Left colon (tissue), 2 donors: Measurements from ENCODE around the gene ERRFI1. TPM values are rescaled to one million over a fixed set of nuclear protein-coding genes. Genes with fewer than 3 reads are reported as not detected.
A peak's percentile ranks its signal among the peaks of the same experiment; 100 is the strongest.

Experiments
- ATAC-seq: fragments of 200-7000 bp; cut with Tn5 transposase; one replicate; pipeline ENCODE4 v1.9.1; 2020; ENCODE audit warnings: mild to moderate bottlenecking, moderate library complexity
- DNase-seq, 2 donors: peaks; one replicate each; pipeline ENCODE4 v3.0.0-alpha.2; 2020
- intact Hi-C, 2 donors: fragments of 100-400 bp; cut with DNase I in 1 of 2; cut with micrococcal nuclease in 1 of 2; formaldehyde crosslinking; loops; one replicate each; pipeline versions ENCODE4 v1.11.2 to v1.14.0; 2022; cut with DNase I, micrococcal nuclease
- total RNA-seq, 2 donors: library from RNA; stranded (reverse); fragmentation: NEBNext Ultra II Directional; extraction: Animal tissue kit (Norgen Biotek cat#: 25700); gene quantifications; one replicate each; pipeline ENCODE4 v1.2.1, GENCODE V29; 2021
- donor health status: DM: no; HTN: no; CAD: no.
- donor health status: DM: yes; HTN: yes; CAD: no.

ERRFI1 gene
- total RNA-seq, 2 donors from 2014 or later, result 37.2 to 57.8 TPM

DNA sequence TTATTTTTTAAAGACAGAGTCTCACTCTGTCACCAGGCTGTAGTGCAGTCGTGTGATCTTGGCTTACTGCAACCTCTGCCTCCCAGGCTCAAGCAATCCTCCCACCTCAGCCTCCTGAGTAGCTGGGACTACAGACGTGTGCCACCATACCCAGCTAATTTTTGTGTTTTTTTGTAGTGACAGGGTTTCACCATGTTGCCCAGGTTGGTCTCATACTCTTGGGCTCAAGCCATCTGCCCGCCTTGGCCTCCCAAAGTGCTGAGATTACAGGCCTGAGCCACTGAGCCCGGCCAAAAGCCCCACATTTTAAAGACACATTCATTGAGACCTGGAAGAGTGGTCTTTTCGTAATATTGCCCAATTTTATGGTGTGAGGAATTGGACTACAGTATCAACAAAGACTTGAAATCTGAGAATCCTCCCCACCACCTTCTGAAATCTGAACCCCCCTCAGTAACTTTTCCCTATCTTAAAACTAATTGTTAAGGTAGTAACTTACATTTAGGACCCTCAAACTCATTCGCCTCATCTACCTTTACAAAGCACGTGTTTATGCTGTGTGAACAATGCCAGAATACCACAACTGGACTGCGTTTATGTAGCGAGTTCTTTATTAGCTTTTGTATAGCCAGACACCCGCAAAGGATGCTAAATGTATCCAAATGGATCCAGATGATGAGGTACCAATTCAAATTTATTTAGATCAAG, 2.7 kb downstream of the ERRFI1 start:
- no peak for DNase-seq
- ATAC-seq, result no peak
- intact Hi-C loops, result no loop called here

GRCh38 chr1:8022395-8023286, 3.5 kb downstream of the ERRFI1 start:
- intact Hi-C loops, result no loop called here
- DNase-seq (no peak), ATAC-seq (no peak)

DNA sequence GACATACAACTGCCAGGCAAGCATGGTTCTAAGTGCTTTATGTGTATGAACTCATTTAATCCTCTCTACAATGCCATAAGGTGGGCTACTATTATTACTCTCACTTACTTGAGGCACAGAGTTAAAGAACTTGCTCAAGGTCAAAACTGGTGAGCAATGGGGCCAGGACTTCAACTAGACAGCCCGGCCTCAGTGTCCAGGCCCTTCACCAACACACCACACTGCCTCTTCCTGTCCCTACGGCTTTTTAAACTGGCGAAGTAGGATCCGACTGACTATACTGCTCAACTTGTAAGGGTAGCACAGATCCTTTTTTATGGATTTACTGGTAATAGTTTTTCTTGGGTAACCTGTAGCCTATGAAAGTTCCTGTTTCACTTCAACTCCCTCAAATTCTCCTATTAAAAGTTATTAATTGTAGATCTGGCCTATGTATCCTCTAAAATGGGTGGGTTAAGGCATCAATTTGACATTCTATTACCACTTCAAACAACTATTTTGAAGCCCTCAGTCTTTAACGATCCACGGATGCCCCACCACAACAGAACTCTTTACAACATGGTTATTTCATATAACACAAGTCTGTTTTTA, 4.3 kb downstream of the ERRFI1 start:
- intact Hi-C loops, result no loop called here
- ATAC-seq (no peak), DNase-seq (no peak)

DNA sequence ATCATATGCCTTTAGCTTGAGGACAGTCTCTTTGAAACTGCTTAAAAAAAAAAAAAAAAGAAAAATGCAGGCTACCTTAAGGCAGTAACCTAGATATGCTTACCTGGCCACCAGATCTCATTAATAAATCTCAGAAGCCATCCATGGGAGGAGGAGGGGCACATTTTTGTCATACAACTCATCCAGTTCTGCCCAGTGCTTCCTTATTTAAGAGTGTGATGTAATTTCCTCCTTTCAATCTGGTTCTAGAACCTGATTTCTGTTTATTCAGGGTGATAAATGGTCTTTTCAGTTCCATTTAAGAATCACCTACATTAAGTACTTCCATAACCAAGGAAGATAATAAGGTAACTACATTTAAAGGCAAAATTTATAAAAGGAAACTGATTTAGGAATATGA, 6.1 kb downstream of the ERRFI1 start:
- DNase-seq, result no peak
- peak; percentile 60 for ATAC-seq
- intact Hi-C loops, result no loop called here

DNA sequence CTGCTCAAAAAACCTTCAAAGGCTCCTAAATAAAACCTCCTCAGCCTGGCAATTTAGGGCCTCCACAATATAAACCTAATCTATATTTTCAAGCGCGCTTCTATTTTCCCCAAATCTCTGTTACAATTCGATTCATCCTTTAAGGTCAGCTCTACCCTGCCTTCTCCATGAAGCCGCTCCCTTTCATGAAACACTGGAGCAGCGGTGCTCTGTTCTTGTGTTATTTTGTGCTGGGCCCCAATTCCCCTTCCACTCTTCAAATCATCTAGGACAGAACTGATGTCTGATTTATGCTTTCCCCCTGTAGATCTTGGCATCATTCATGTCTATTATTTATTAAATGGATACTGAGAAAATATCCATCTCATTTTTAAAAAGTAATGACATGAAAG, 6.9 kb downstream of the ERRFI1 start:
- ATAC-seq, result no peak
- no peak for DNase-seq
- intact Hi-C loops, result loop anchor here (10.0 kb wide), 1 partner anchor 326 kb away; no protein-coding TSS in a partner anchor

- DNase-seq, result no peak
- no peak for ATAC-seq
- intact Hi-C loops, result loop anchor here (10.0 kb wide), 1 partner anchor 326 kb away; no protein-coding TSS in a partner anchor
Observed at GRCh38 chr1:8018492-8019228, 7.4 kb downstream of the ERRFI1 start.

GRCh38 chr1:8017495-8018197, 8.5 kb downstream of the ERRFI1 start:
- ATAC-seq (peak; percentile 31), DNase-seq (no peak)
- intact Hi-C loops, result loop anchor here (10.0 kb wide), 1 partner anchor 327 kb away; no protein-coding TSS in a partner anchor

DNA sequence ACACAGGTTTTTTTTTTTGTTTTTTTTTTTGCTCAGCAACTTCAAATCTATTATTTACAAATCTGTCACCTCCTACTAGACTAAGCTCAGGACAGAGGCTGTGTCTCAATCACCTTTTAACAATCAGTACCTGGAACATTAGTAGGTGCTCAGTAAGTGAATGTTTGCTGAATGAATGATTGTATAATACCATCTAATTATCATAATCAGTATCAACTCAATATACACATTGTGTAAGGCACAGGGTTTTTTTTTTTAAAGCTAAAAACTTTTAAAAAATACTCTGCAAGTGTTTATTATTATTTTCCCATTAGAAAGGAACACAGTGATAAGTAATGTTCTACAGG, 9.2 kb downstream of the ERRFI1 start:
- ATAC-seq, result no peak
- intact Hi-C loops, result loop anchor here (10.0 kb wide), 1 partner anchor 328 kb away; no protein-coding TSS in a partner anchor
- DNase-seq, result no peak

- intact Hi-C loops, result loop anchor here (10.0 kb wide), 1 partner anchor 328 kb away; no protein-coding TSS in a partner anchor
- no peak for DNase-seq
- ATAC-seq, result no peak
Observed at GRCh38 chr1:8016210-8016894, 9.8 kb downstream of the ERRFI1 start.

DNA sequence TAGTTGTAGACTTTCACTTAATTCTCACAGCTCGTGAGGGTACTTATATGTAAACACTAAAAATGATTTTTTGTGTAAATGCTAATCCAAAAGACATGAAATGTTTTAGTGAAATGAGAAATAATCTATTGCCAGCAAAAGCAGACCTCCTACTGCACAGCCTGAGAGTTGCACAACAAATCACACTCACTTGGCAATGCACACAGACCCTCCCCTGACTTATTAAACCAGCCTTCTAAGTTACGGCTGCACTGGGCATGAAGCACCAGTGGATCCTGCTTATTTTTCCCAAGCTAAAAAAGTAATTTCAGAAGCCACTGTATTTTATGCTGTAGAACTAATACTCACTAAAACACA, 10.3 kb downstream of the ERRFI1 start:
- no peak for ATAC-seq
- no peak for DNase-seq
- intact Hi-C loops, result loop anchor here (10.0 kb wide), 1 partner anchor 329 kb away; no protein-coding TSS in a partner anchor

- DNase-seq (peak in 1 of 2 donors; percentile 41), ATAC-seq (peak; percentile 60)
- intact Hi-C loops, result loop anchor here (10.0 kb wide), 1 partner anchor 330 kb away; no protein-coding TSS in a partner anchor
Observed at GRCh38 chr1:8015036-8015808, 10.9 kb downstream of the ERRFI1 start.

GRCh38 chr1:8014381-8014988, 11.6 kb downstream of the ERRFI1 start:
- intact Hi-C loops, result loop anchor here (10.0 kb wide), 1 partner anchor 330 kb away; no protein-coding TSS in a partner anchor
- no peak for ATAC-seq
- no peak for DNase-seq

DNA sequence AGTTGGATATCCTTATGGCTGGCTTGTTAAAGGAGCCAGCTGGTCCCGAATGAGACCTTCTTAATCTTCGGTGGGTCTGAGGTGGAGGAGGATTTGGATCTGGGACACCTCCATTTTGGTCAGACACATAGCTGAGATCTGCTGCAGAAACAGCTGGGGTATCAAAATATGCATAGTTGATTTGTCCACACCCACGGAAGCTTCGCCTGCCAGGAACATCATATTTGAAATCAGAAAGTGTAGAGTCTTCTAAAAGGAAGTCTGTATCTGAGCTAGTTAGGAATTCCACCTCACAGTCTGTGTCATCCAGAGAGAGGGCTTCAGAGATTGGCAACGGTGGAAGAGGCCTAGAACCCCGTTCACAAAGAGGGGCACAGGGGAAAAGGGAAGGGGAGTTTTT, 12.3 kb downstream of the ERRFI1 start:
- intact Hi-C loops, result loop anchor here (10.0 kb wide), 1 partner anchor 331 kb away; no protein-coding TSS in a partner anchor
- no peak for DNase-seq
- no peak for ATAC-seq

DNA sequence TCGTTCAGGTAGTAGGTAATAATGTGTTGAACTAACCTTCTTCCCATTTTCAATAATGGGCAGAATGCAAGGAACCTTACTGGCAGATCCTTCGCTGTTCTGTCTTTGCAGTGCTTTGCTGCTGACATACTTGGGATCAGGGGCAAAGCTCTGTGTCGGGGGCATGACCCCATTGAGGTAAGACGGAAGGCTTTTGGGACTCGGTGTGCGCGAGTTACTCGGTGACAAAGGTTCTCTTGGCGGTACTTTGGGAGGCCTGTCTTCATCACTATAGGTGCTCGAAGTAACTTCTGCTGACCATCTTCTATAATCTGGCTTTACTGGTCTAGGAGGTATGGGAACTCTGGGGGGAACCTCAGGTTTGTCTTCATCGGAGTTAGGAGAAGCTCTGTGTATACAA, 12.7 kb downstream of the ERRFI1 start:
- ATAC-seq (no peak), DNase-seq (no peak)
- intact Hi-C loops, result loop anchor here (10.0 kb wide), 1 partner anchor 331 kb away; no protein-coding TSS in a partner anchor

- intact Hi-C loops, result loop anchor here (10.0 kb wide), 1 partner anchor 332 kb away; no protein-coding TSS in a partner anchor
- no peak for ATAC-seq
- DNase-seq, result no peak
Observed at GRCh38 chr1:8012955-8013354, 13.2 kb downstream of the ERRFI1 start.
